NCI-H510A treated with DMSO at 0.1 percent for 48 hours (cell line): ENCODE results near the gene RAX2.
"Not testable (repeated sequence)": the region's sequence is repeated elsewhere in the genome, so short reads cannot be mapped to it uniquely, and the experiment has no call there.

Experiments
- DNase-seq: peaks from one replicate; lab custom pipeline; 2025; lab: John Stamatoyannopoulos, UW

RAX2 gene

DNA sequence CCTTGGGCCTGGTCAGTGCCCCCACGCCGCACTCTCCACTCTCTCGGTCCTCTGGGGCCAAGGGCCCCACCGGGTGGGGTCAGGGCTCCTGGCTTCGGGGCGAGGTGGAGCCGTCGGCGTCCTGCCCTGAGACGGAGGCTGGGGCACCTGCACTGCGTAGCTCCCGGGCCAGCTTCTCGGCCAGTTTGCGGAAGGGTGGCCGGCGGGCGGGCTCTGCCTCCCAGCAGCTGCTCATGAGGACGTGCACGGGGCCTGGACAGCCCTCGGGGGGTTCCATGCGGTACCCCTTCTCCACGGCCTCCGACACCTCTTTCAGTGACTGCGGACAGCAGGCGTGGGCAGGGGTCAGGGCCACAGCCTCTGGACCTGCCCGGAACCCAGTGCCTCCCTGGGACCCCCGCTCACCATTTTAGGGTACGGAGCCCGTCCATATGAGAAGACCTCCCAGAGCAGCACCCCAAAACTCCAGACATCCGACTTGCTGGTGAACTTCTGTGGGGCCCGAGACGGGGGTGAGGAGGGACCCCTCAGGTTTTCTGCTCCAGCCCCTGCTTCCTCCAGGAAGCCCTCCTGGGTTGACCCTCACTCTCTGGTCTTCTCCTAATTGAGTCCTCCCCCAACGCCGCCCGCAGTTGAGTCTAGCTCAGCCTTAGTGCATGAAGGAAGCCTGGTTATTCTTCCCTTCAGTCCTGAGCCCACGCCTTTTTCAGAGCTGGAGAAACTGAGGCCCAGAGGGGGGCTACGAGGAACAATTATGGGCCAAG is 6.3 kb upstream of the RAX2 start:
- DNase-seq = no peak

GRCh38 chr19:3776479-3777040 is 4.5 kb upstream of the RAX2 start:
- no peak for DNase-seq

- no peak for DNase-seq
These were observed 3.8 kb upstream of the RAX2 start for GRCh38 chr19:3775831-3776230.

DNA sequence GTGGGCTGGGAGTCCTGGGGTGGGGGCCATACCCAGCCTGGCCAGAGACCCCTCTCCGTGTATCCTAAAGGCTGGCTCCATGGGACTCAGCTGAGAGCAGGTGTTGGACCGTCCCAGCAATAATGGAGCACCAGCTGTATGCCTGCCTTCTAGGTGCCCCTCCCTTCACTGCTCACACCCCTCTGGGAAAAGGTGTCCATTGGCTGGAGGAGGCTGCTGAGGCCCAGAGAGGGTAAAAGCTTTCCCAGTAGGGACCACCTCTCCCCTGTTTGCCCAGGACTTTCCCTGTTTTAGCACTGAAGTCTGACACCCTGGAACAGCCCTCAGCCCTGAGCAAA is 3.3 kb upstream of the RAX2 start:
- no peak for DNase-seq

DNA sequence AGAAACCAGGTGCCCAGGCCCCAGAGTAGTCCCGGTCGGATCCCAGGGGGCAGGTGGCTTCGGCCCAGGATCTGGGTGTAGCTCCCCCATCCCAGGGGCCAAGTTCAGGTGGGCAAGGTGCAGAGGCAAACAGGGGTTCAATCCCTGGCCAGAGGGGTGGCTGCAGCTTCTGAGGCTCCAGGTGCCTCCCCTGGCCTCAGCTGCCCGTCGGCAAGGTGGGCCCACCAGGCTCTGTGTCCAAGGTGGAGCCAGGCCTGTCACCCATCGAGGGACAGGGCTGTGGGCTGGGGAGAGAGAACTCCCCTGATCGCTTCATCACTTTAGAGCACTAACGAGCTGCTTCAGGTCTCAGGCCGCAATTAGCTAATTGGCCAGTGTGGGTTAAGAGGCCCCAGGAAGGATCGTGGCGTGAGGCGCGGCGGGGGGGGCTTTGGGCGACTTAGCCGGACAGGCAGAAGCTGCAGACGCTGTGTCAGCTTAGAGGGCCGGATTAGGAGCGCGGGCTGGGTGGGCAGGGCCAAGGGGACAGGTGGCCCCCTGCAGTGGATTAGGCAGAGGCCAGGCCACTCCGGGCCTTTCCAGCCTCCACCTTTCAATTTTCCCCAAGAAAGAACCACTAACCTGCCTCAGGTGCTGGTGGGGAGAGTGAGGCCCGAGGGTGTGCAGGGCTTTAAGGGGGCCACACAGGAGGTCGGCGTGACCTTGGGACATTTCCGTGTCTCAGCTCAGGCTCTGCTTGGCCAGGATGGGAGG is 2.8 kb upstream of the RAX2 start:
- DNase-seq = no peak

DNA sequence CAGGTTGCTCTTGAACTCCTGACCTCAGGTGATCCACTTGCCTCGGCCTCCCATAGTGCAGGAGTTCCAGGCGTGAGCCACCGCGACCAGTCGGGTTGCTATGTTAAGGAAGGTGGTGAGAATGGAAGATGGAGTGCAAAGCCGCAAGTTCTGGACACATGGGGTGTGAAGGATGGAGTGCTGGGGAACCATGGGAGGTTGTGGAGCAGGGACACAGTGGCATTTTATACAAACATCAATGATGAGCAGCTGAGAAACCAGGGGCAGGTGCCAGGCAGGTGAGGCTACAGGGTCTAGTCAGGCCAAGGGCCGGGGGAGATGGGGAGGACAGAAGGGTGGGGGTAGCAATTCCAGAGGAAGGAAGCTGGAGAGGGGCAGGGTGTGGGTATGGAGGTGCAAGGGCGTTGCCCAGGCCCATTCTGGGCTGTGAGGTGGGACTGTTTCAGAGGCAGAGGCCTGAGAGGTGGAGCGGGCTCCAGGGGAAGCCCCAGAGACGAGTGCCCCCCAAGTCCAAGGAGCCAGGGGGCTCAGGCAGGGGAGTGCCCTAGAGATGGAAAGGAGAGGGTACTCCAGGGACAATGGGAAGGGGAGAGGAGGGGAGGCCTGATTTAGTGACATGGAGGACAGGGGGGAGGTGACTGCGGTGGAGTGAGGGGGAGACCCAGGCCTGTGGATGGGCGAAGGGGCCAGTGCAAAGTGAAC is 1.9 kb upstream of the RAX2 start:
- DNase-seq = no peak

DNA sequence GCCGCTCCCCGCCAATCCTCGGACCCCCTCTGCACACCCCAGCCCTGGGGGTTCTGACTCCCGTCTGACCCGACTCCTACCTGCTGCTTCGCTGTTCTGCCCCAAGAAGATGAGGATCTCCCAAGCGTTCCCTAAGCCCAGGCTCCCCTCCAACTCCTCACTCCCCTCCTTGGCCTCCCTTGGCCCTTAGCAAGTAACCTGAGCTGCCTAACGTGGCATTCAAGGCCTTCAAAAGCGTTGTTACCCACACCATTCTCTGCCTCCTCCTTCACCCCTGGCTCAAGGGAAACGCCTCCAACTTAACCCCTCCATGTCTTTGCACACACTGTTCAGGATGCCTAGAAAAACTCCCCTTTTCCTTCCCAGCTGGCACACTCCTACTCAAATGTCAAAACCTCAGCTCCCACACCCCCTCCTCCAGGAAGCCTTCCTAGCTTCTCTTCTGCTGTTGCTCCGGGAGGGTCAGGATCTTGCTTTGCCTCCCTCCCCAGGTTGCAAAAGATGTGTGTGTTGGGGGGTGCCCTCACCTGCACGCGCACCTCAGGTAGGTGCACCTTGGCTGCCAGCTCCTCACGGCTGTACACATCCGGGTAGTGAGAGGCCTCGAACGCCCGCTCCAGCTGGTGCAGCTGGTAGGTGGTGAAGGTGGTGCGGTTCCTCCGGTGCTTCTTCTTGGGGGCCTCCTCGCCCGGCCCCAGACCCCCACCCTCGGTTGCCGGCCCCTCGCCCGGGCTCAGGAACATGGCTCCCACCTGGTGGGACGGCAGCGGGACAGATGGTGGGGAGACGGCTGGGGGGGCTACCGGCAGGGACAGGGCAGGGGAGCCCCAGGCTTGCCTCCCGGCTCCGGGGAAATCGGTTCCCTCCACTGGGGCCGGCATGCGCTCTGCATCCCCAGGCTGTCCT is 775 bp downstream of the RAX2 start:
- DNase-seq = no peak

- no peak for DNase-seq
These were observed 1.7 kb downstream of the RAX2 start for GRCh38 chr19:3770136-3770999.

- DNase-seq = no peak
These were observed 2.5 kb downstream of the RAX2 start for GRCh38 chr19:3769494-3769893.

- no peak for DNase-seq
These were observed 3.3 kb downstream of the RAX2 start for GRCh38 chr19:3768748-3769099.

GRCh38 chr19:3768015-3768747 is 3.8 kb downstream of the RAX2 start:
- no peak for DNase-seq

DNA sequence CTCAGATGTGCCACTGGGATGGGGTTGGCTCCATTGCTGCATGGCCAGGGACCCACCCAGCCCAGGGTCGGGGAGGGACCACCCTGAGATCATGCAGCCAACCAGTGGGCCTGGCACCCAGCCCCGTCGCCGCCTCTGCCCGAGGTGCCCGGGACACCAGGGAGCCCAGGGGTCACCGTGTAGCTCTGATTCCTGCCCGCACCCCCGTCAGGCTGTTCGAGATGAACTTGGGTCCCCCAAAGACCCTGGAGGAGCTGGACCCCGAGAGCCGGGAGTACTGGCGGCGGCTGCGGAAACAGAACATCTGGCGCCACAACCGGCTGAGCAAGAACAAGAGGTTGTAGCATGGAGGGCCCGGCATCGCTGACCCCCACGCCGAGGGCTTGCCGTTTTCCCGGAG is 5.0 kb downstream of the RAX2 start:
- no peak for DNase-seq

DNA sequence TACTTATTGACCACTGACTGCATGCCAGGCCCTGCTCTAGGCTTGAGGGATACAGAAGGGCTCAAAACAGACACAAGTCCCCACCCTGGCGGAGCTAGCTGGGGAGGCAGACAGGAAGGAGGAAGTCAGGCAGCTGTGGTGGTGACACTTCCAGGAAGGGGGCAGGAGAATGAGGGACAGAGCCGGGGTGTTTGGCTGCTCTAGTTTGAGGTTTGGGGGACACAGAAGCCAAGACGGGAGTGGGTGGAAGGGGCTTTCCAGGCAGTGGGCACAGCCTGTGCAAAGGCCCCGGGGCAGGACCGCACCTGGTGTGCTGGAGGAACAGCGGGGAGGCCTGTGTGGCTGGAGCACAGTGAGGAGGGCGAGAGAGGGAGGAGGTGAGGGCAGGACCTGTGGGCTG is 5.5 kb downstream of the RAX2 start:
- DNase-seq = no peak

DNA sequence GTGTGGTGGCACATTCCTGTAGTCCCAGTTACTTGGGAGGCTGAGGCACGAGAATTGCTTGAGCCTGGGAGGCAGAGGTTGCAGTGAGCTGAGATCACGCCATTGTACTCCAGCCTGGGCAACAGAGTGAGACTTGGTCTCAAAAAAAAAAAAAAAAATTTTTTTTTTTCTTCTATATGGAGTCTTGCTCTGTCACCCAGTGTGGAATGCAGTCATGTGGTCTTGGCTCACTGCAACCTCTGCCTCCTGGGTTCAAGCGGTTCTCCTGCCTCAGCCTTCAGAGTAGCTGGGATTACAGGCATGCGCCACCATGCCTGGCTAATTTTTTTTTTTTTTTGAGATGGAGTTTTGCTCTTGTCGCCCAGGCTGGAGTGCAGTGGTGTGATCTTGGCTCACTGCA is 6.3 kb downstream of the RAX2 start:
- not testable (repeated sequence) for DNase-seq

GRCh38 chr19:3765121-3765520 is 6.9 kb downstream of the RAX2 start:
- DNase-seq = no peak

DNA sequence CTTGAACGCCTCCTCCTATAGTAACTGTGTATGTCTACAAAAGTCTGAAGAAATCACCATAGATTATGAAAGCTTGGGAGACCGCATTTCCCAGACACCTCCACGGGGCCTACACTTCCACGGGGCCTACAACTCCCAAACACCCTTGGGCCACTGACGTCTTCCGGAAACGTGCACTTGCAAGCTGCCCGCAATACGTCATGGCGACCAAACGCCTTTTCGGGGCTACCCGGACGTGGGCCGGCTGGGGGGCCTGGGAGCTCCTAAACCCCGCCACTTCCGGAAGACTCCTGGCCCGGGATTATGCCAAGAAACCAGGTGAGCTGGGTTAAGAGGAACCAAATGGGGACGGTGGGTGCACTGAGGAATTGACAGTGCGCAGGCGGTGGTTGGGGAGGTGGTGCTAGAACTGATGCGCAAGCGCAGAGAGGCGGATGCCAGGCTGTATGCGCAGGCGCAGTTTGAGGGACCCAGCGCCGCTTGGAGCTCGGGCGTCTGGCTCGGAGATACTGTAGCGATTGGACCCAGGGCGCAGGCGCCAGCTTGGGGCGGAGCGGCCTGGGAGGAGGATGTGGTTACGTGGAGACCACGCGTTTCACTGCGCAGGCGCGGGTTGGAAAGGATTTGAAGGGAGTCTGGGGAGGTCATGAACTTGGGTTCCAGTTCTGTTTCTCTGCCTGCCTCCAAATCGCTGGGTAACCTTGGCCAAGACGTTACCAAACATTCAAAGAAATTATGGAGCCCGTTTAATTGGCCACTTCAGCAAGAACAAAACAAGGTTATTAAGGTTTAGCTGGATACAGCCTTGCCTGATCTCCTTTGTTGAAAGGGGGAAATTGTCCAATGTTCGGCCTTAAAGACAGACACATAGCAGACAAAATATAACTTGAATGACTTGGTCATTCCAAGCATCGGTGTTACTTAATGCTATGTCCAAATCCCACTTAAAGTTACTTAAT is 9.2 kb downstream of the RAX2 start, which contains the start of gene MRPL54:
MRPL54 (plus strand) TSS at position 182 of the 959 bp plus-strand sequence; CDS start at position 201, 19 bp downstream.
- DNase-seq = peak; percentile 99

DNA sequence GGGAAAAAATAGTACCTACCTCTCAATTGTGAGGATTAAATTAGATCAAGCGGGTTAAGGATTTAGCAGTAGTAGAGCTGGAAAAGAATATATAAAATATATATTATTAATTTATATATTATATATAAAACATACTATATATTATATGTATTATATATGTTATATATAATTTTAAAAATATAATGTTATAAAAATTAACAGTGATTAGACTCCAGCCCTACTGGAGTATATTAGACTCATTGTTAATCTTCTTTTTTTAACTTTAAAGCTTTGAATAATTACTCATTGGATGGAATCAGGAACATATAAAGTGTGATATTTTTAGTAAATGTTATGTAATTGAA is 9.9 kb downstream of the RAX2 start:
- no peak for DNase-seq

DNA sequence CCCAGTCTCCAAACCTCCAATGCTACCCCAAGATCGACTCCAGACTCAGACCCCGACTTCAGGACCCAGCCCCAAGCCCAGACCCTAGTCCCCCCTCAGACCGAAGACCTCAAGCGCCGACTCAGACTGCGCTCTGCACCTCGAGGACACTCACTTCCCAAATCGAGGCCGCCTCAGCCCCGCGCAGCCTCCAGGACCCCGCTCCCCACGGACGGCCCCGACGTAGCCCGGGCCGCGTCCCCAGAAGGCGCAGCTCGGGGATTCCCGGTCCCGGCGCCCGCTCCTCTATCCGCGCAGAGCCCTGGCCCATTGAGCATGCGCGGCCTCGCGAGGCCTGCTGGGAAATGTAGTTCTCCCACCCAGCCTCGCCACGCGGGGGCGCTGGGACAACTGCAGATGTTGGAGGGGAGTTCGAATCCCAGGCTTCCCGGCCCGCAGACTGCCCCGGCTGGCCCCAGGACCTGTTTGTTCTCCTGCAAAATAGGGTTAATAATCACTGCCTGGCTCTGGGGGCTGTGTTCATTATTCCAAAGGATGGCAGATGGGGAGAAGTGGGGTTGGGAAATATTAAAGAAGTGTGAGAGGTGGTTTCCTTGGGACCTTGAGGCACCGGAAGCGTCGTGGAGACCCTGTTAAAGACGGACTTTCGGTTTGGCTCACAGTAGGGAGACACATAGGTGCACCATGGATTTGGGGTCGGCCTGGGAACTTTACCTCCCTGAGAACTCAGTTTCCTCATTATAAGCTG is 10.5 kb downstream of the RAX2 start, which contains the start of gene APBA3:
APBA3 (minus strand) TSS at position 311 of the 748 bp plus-strand sequence. CDS start 1,428 bp downstream, outside the sequence.
- DNase-seq = peak; percentile 89
